ENCODE results near the gene ATXN7L1. TPM values are rescaled to one million over a fixed set of nuclear protein-coding genes. Genes with fewer than 3 reads are reported as not detected.

The ATXN7L1 gene
- total and polyA plus RNA-seq, 2 of the 4 experiments (the other 2 are of a cell fraction), result 3.5 to 4.3 TPM

DNA sequence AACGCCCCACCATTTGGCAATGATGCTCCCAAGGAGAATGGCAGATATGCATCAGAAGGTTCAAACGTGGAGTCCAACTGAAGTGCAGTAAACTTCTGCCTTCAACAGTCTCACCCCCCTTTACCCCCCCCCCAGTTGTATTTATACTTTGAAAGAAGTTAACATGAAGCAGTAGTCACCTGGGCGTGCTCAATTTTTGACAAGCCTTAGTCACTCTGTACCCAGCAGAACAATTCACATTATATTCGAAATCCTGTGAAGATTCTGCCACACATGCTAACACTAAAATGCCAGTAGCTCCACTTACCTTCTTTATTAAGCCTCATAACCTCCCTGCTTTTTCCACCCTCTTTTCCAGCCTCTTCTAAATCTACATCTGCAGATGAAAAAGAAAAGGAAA is 894 bp downstream of the ATXN7L1 start (continued):
- TF ChIP-seq MXI1 (IDR thresholded peaks at IDR 0.05; ENCODE audit: borderline replicate concordance, low read depth, low read length), result no peak
- TF ChIP-seq, protein P1, sequence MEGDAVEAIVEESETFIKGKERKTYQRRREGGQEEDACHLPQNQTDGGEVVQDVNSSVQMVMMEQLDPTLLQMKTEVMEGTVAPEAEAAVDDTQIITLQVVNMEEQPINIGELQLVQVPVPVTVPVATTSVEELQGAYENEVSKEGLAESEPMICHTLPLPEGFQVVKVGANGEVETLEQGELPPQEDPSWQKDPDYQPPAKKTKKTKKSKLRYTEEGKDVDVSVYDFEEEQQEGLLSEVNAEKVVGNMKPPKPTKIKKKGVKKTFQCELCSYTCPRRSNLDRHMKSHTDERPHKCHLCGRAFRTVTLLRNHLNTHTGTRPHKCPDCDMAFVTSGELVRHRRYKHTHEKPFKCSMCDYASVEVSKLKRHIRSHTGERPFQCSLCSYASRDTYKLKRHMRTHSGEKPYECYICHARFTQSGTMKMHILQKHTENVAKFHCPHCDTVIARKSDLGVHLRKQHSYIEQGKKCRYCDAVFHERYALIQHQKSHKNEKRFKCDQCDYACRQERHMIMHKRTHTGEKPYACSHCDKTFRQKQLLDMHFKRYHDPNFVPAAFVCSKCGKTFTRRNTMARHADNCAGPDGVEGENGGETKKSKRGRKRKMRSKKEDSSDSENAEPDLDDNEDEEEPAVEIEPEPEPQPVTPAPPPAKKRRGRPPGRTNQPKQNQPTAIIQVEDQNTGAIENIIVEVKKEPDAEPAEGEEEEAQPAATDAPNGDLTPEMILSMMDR (conservative IDR thresholded peaks at IDR 0.05; ENCODE audit: low read depth, low read length), result no peak

DNA sequence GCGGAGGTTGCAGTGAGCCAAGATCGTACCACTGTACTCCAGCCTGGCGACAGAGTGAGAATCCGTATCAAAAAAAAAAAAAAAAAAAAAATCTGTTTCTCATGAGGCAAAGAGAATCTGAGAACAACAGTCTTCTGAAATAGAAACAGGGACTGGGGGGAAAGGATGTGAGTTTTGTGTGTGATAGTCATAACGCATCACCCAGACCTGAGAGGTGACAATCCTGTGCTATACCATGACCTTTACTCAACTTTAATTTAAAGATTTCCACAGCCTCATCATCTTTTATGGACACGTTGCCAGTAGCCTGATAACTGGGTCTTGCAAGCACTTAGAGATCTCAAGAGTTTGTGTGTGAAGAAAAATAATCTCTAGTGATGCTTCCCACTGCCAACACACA is 2.3 kb downstream of the ATXN7L1 start:
- no peak for TF ChIP-seq CHD1 (IDR thresholded peaks at IDR 0.05; ENCODE audit: low read depth, low read length)
- TF ChIP-seq, protein P2, sequence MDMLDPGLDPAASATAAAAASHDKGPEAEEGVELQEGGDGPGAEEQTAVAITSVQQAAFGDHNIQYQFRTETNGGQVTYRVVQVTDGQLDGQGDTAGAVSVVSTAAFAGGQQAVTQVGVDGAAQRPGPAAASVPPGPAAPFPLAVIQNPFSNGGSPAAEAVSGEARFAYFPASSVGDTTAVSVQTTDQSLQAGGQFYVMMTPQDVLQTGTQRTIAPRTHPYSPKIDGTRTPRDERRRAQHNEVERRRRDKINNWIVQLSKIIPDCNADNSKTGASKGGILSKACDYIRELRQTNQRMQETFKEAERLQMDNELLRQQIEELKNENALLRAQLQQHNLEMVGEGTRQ (IDR thresholded peaks at IDR 0.05; ENCODE audit: low read depth, low read length), result no peak
- no peak for TF ChIP-seq NFE2L2 (IDR thresholded peaks at IDR 0.05; ENCODE audit: low read depth, low read length)
- no peak for TF ChIP-seq FOS (IDR thresholded peaks at IDR 0.05; ENCODE audit: low read depth, low read length)
- no peak for TF ChIP-seq MXI1 (IDR thresholded peaks at IDR 0.05; ENCODE audit: borderline replicate concordance, low read depth, low read length)
- no peak for TF ChIP-seq RFX5 (IDR thresholded peaks at IDR 0.05; ENCODE audit: low read depth, low read length)
- TF ChIP-seq RAD21 (IDR thresholded peaks at IDR 0.05; ENCODE audit: low read length), result no peak
- TF ChIP-seq MAZ (IDR thresholded peaks at IDR 0.05; ENCODE audit: borderline replicate concordance, low read depth, low read length), result no peak
- TF ChIP-seq, protein P1 (conservative IDR thresholded peaks at IDR 0.05; ENCODE audit: low read depth, low read length), result no peak
- TF ChIP-seq CEBPB (IDR thresholded peaks at IDR 0.05; ENCODE audit: low read depth, low read length), result no peak
- no peak for TF ChIP-seq RCOR1 (IDR thresholded peaks at IDR 0.05; ENCODE audit: insufficient replicate concordance, low read length)
- TF ChIP-seq SMC3 (IDR thresholded peaks at IDR 0.05; ENCODE audit: low read depth, low read length), result no peak
- DNase-seq, result no peak
- POLR2A ChIA-PET (ENCODE audit: unreplicated experiment), result no interaction called here
- Histone ChIP-seq H2AFZ (replicated peaks; ENCODE audit: low read length, poor library complexity) (no peak overlapping the region), H3K14ac (replicated peaks; ENCODE audit: low read depth, low read length) (no peak overlapping the region), H3K36me3 (ENCODE audit: control insufficient read depth, insufficient read depth, low read length) (peaks cover 2% of the 10 kb centered on the region; the same call in 1 of the 2 replicates), H3K27ac (ENCODE audit: insufficient read depth, low read length) (no peak overlapping the region), H3K79me1 (ENCODE audit: low read depth in 1 of 2, low read length in 2 of 2) (peaks cover 20 to 50% of the 10 kb centered on the region in 2 experiments), H3K27me3 (ENCODE audit: control insufficient read depth, insufficient read depth, low read length) (no peaks in the 10 kb centered on the region), H3K4me2 (ENCODE audit: low read depth, low read length) (no peak overlapping the region), H2BK120ac (ENCODE audit: low read depth, low read length) (no peak overlapping the region), H2AK9ac (replicated peaks; ENCODE audit: low read depth, low read length, poor library complexity) (no peak overlapping the region), H2BK20ac (ENCODE audit: low read depth, low read length) (no peak overlapping the region), H4K5ac (ENCODE audit: low read depth, low read length) (no peak overlapping the region), H4K91ac (ENCODE audit: insufficient read depth, low read depth, low read length) (no peak overlapping the region), H3K23ac (ENCODE audit: low read depth, low read length) (no peak overlapping the region), H3K18ac (ENCODE audit: low read depth, low read length) (no peak overlapping the region), H2BK5ac (ENCODE audit: low read depth, low read length, poor library complexity, severe bottlenecking) (no peak overlapping the region), H2BK15ac (ENCODE audit: low read depth, low read length) (no peak overlapping the region), H2AK5ac (ENCODE audit: low read depth, low read length) (no peak overlapping the region), H3K9me3 (ENCODE audit: control insufficient read depth, insufficient read depth, low read length) (no peaks in the 10 kb centered on the region), H3K56ac (ENCODE audit: extremely low read depth, insufficient read depth, low read length) (no peak overlapping the region), H4K20me1 (ENCODE audit: insufficient read depth, low read length) (peaks cover 9% of the 10 kb centered on the region; the same call in 1 of the 2 replicates), H3K9me1 (ENCODE audit: insufficient read depth, low read length) (peaks cover 10% of the 10 kb centered on the region), H3K4me3 (ENCODE audit: insufficient read depth, low read depth, low read length) (no peak overlapping the region), H3K9ac (ENCODE audit: low read depth, low read length) (no peak overlapping the region), H4K8ac (ENCODE audit: low read depth in 2 of 2, low read length in 2 of 2) (no peak overlapping the region), H3K4me1 (ENCODE audit: control insufficient read depth, insufficient read depth, low read length) (peaks cover 8% of the 10 kb centered on the region; the same call in 1 of the 2 replicates), H3K4ac (ENCODE audit: low read depth, low read length) (no peak overlapping the region)
- intact Hi-C loops (cut with micrococcal nuclease) (loop anchor here (10.0 kb wide), 1 partner anchor 281 kb away; no protein-coding TSS in a partner anchor), dilution Hi-C loops (cut with HindIII; ENCODE audit: low sequenced_read_pairs, unreplicated experiment) (no loop called here), in situ Hi-C loops (cut with MboI; ENCODE audit: low sequenced_read_pairs) (loop anchor here (10.0 kb wide), 1 partner anchor 109 kb away; no protein-coding TSS in a partner anchor)
- no peak for ATAC-seq (ENCODE audit: low read depth)
- BruUV-seq (replicated peaks), result no TSS peak
- CTCF ChIA-PET, result no interaction called here
- 80% methylated on average over 1 of the region's 6 CpGs; no CpG with 5 or more reads in 1 of the 2 experiments for WGBS, 2 experiments (ENCODE audit: extremely low coverage in 2 of 2, insufficient read length in 1 of 2)

Data from IMR-90 (cell line).